Stimulated activated CD8-positive, alpha-beta memory T cell treated with anti-CD3 and anti-CD28 coated beads, Interleukin-7, amount 100 ng/mL, for 4 hours (primary cell): Measurements from ENCODE around the gene RND2.
"Not testable (repeated sequence)": the region's sequence is repeated elsewhere in the genome, so short reads cannot be mapped to it uniquely, and the experiment has no call there.

Experiments
- DNase-seq, 2 donors: peaks; one replicate each; pipeline ENCODE4 v3.0.0-alpha.2; 2020; ENCODE audit warnings: low read depth in 2 of 2

The RND2 gene

DNA sequence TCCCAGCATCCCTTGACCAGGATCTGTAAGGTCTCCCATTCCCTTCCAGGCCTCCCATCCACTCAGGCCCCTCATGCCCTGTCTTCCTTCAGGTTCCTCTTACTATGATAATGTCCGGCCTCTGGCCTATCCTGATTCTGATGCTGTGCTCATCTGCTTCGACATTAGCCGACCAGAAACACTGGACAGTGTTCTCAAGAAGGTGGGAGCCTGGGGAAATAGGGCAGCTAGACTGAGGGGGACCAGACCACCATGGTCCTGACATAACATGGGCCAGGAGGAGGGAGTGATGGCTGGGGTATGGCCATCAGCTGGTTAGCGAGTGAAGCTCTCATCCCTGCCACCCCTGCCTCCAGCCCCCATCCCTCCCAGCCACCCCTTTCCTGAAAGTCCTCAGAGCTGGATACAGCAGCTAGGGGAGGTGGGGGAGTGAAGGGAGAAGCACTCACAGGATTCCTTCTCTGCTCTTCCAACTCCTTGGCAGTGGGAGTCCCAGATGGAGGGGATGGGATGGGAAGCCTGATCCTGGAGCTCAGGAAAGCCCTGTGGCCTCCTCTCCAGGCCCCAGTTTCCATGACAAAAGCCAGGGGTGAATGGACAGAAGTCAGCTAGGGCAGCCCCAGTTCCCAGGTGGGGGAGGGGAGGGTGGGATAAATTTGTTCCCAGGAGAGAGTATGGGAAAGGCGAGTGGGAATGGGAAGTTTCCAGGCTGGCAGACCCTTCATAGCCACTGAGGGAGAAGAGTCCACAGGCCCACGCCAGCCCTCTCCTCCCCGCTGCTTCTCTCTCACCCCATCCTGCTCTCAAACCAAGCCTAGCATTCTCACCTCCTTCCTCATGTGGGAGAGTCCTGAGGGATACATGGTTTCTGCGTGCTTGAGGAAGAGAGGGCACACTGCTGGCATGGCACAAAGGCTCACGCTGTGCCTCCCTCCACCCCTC, 2.3 kb downstream of the RND2 start:
- no peak for DNase-seq

DNA sequence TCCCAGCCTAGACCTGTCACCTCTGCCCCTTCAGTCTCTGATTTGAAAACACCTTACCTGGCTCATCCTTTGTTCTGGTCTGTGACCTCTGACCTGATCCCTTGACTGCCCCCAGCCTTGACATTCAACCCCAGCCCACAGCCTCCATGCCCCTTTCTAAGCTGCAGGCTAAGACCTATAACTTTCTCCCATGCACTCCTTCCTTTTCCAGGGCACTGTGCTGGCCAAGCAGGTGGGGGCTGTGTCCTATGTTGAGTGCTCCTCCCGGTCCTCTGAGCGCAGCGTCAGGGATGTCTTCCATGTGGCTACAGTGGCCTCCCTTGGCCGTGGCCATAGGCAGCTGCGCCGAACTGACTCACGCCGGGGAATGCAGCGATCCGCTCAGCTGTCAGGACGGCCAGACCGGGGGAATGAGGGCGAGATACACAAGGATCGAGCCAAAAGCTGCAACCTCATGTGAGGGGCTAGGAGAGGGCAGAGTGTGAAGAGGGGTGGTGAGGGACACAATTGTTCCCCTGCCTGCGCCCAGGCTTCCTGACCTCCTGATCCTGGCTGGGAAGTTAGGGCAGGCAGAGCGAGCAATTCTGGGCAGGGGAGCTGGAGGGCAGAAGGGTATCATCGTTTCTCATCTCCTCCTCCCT, 3.3 kb downstream of the RND2 start:
- DNase-seq, result no peak

GRCh38 chr17:43030137-43030767, 5.2 kb downstream of the RND2 start:
- no peak for DNase-seq

DNA sequence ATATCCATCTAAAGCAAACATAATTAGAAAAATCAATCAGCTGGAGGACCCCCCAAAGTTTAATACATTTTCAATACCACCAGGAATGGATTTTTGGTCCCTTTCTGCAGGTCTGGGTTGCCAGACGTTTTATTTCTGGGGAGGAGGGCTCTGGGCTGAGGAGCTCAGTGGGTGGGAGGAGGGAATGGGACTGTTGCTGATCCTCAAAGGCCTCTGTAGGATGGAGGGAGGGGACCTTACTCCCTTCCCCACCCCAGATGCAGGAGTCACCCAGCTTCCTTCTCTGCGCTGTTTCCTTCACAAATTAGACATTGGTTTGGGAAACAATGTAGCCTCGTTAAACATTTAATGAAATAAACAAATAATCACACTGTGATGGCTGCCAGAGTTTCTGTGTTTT, 6.6 kb downstream of the RND2 start:
- no peak for DNase-seq

DNA sequence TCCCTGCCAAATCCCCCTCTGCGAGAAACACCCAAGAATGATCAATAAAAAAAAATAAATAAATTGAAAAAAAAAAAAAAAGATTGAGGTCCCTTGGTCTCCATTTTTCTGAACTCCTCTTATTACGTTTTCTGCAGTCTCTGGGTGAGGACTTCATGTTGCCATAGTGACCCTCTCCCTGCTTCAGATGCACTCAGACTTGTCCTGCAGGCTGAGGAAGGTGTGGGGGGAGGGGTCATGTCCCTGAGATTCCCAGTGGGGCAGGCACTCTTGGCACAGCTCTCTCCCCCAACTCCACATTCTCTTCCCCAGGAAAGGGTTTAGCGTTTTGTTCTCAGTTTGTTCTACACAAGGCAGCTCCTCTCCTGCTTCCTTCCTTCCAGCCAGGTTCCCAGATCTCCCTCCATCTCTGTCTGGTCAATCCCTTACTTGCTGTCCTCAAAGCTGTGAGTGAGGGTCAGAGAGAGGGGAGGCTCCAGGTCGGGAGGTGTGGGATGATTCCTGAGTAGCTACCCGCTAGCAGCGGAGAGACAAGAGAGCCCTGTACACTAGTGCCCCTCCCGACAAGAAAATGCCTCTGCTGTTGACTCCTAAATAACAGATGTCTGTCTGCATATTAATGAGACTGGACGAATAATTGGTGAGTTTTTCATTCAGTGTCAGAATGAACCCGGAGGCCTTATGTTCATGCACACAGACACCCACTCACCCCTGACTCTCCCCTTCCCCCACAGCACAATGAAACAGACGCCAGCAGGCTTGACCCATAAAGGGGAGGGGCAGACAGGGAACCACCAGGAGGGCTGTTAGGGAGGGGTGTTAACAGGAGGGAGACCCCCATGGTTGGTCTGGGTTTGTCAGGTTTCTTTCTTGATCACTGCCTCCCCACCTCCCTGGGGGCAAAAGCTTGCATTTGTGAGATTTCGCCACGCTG, 9.2 kb downstream of the RND2 start:
- DNase-seq, result no peak

- no peak for DNase-seq
These were observed 9.9 kb downstream of the RND2 start for GRCh38 chr17:43034894-43035293.

DNA sequence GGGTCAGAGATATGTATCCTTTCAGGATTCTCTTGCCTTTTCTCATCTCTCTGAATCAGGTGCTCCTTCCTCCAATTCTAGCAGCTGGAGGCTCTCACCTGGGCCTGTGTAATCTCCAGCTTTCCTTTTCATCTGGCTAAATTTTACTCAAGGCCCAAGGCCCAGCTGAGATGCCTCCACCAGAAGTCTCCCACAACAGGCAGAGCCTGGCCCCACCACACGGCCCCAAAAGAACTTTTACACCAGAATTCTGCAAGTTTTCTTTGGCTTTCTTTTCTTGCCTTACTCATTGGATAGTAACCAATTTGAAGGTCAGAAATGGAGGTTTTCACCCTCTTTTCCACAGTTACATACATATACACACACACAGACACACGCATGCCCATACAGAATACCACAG, 14.6 kb downstream of the RND2 start:
- DNase-seq, result no peak

GRCh38 chr17:43040655-43041054, 15.6 kb downstream of the RND2 start:
- DNase-seq, result no peak

- DNase-seq, result no peak
These were observed 17.1 kb downstream of the RND2 start for GRCh38 chr17:43042025-43042628.

DNA sequence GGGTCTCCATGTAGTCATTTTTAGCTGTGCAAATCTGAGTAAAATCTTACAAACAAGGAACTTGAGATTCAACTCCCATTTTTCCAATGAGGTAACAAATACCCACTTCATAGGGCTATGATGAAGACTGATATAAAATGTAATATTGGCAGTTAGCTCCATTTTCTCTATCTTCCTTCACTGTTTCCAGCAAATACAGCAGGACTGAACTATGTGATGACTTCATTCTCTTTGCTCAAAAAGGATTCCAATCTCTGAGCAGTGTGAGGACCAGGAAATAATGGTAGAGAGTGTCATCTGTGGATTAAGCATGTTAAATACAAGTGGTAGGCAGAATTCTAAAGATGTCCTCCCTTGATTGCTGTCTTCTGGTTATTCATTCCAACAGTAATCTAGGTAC, 18.3 kb downstream of the RND2 start:
- no peak for DNase-seq

GRCh38 chr17:43044024-43044423, 19.0 kb downstream of the RND2 start:
- no peak for DNase-seq

DNA sequence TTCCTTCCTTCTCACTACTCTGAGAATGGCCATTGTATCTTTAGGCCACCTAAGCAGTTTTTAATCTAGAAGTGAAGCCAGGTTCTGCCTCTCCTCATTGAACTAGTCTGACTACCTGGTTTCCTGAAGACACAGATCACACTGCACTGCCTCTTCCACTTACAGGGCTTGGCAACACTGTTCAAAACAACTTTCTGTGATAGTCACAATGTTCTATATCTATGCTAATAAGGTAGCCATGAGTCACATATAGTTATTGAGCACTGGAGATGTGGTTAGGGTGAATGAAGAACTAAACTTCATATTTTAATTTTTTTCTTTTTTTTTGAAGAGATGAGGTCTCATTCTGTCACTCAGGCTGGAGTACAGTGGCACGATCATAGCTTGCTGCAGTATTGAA, 26.9 kb downstream of the RND2 start:
- no peak for DNase-seq

- not testable (repeated sequence) for DNase-seq
These were observed 28.0 kb downstream of the RND2 start for GRCh38 chr17:43053008-43053407.

DNA sequence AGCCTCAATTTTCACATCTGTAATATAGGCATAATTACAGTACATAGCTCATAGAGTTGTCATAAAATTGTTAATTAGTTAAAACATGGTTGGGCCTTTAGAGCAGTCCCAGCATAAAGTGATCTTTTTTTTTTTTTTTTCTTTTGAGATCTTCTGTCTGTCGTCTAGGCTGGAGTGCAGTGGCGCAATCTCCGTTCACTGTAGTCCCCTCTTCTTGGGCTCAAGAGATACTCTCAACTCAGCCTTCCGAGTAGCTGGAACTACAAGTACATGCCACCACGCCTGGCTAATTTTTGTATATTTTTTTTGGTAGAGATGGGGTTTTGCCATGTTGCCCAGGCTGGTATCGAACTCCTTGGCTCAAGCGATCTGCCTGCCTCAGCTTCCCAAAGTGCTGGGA, 31.0 kb downstream of the RND2 start:
- DNase-seq, result no peak

DNA sequence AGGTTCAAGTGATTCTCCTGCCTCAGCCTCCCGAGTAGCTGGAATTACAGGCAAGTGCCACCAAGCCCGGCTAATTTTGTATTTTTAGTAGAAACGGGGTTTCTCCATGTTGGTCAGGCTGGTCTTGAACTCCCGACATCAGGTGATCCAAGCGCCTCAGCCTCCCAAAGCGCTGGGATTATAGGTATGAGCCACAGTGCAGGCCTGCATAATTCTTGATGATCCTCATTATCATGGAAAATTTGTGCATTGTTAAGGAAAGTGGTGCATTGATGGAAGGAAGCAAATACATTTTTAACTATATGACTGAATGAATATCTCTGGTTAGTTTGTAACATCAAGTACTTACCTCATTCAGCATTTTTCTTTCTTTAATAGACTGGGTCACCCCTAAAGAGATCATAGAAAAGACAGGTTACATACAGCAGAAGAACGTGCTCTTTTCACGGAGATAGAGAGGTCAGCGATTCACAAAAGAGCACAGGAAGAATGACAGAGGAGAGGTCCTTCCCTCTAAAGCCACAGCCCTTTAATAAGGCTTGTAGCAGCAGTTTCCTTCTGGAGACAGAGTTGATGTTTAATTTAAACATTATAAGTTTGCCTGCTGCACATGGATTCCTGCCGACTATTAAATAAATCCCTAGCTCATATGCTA, 38.1 kb downstream of the RND2 start:
- no peak for DNase-seq

- DNase-seq, result no peak
These were observed 43.7 kb downstream of the RND2 start for GRCh38 chr17:43068570-43069367.

DNA sequence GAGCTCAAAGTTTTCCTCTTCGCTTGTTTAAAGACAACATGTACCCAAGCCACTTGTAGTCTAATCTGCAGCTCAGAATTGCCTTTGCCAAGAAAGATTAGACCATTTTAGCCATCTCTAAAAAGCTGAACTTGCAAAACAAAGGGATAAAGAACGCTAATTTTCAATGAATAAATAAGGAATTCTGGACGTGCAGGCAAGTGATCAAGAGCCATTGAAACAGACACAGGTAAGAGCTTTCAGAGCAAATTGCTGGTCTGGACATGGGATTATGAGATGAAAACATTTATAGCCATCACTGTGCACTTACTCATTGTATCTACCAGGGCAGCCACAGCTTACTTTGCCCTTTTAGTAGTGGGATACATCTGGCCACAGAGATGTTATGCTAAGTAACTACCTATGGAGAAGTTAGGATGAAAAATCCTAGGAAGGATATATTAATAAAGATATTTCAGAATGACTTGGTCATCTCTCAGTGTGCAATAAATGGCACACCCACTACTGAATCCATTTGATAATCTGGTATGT, 44.4 kb downstream of the RND2 start:
- DNase-seq, result no peak

DNA sequence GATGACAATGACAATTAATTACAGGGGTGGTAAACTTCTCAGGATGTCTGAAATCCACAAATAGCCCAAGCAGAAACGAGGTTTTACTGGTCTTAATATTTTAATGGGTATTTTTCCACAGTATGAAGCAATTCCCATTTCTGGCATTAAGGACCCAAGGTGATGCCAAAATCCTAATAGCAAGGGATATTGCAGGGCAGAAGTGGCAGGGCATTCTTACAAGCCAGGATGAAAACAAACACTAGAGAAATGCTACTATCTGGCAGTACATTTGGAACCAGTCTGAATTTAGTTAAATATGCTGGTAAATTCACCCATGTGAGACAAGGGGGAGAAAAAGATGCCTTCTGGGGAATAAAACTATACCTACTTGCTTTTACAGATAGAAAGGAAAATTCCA, 45.2 kb downstream of the RND2 start:
- no peak for DNase-seq

DNA sequence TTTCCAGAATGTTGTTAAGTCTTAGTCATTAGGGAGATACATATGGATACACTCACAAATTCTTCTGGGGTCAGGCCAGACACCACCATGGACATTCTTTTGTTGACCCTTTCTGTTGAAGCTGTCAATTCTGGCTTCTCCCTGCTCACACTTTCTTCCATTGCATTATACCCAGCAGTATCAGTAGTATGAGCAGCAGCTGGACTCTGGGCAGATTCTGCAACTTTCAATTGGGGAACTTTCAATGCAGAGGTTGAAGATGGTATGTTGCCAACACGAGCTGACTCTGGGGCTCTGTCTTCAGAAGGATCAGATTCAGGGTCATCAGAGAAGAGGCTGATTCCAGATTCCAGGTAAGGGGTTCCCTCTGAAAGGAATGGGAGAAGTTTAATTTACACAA, 45.8 kb downstream of the RND2 start:
- no peak for DNase-seq

DNA sequence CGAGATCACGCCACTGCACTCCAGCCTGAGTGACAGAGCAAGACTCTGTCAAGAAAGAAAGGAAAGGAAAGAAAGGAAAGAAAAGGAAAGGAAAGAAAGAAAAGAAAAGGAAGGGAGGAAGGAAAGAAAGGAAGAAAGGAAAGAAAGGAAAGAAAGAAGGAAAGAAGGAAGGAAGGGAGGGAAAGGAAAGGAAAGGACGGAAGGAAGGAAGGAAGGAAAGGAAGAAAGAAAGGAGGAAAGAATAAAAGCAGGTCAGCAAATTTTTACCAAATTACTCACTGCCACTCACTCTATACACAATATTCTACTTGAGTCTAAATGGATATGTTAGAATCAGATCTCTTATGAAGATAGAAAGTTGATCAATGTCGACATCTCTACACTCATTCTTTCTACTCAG, 49.8 kb downstream of the RND2 start:
- no peak for DNase-seq
